IPS DF 19.7 (cell line): ENCODE results near the gene SH3RF1.

ENCODE experiments used
- DNase-seq: peaks from one replicate; pipeline ENCODE4 v3.0.0-alpha.2; 2013; ENCODE audit warnings: low read depth, low spot score

SH3RF1 gene

DNA sequence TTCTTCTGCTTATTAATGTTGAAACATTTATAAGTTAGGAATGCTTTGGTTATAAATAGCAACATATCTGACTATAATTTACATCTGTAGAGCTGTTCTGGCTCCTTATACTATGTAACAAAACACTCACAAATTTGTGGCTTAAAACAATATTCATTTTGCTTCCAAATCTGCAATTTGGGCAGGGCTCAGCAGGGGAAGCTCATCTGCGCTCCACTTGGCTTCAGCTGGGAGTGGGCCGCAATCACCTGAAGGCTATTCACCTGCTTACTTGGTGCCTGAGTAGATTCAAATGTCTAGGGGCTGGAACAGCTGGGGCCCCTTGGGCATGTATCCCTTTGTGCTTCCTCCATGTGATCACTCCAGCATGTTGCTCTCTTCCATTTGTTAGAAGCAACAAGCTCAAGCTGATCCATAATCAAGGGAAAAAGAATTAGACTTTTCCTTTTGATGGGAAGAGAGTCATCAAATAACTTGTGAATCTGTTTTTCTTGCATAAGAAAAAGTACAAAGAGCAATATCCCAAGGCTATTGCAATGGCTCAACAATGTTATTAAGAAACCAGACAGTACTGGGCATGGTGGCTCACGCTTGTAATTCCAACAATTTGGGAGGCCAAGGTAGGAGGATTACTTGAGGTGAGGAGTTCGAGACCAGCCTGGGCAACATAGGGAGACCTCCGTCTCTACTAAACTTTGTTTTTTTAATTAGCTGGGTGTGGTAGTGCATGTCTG is 225.9 kb downstream of the SH3RF1 start:
- no peak for DNase-seq
